Osteoblast (primary cell): Measurements from ENCODE around the gene RDH8. TPM values are rescaled to one million over a fixed set of nuclear protein-coding genes. Genes with fewer than 3 reads are reported as not detected.
A peak's percentile ranks its signal among the peaks of the same experiment; 100 is the strongest.
"Not testable (repeated sequence)": the region's sequence is repeated elsewhere in the genome, so short reads cannot be mapped to it uniquely, and the experiment has no call there.

Experiments used
- DNase-seq: peaks from one replicate; pipeline ENCODE4 v3.0.0; 2011; ENCODE audit warnings: low spot score, mixed read lengths; ENCODE audit not compliant: insufficient read length; ENCODE audit errors: missing footprints
- H2AFZ ChIP-seq: 2 replicates; pipeline ENCODE4 v1.6.0; 2011; ENCODE audit warnings: mild to moderate bottlenecking, low read length
- H3K27ac ChIP-seq: 2 replicates; pipeline ENCODE4 v1.5.1; 2011; ENCODE audit warnings: mild to moderate bottlenecking, low read depth, low read length, moderate library complexity
- H3K27me3 ChIP-seq: 2 replicates; pipeline ENCODE4 v1.6.0; 2012; ENCODE audit warnings: mild to moderate bottlenecking, control low read depth, inconsistent platforms, low read length, moderate library complexity; ENCODE audit not compliant: insufficient read depth
- H3K36me3 ChIP-seq: 2 replicates; pipeline ENCODE4 v1.5.1; 2011; ENCODE audit warnings: mild to moderate bottlenecking, low read length, control low read depth, moderate library complexity; ENCODE audit not compliant: insufficient read depth
- H3K4me1 ChIP-seq: 2 replicates; pipeline ENCODE4 v1.5.1; 2011; ENCODE audit warnings: mild to moderate bottlenecking, low read length, control low read depth, moderate library complexity; ENCODE audit not compliant: insufficient read depth
- H3K4me2 ChIP-seq: 2 replicates; pipeline ENCODE4 v1.6.0; 2011; ENCODE audit warnings: mild to moderate bottlenecking, low read length; ENCODE audit not compliant: insufficient read depth
- H3K4me3 ChIP-seq: fragments of 200-600 bp; sonication (generic); 3 replicates; pipeline ENCODE4 v1.5.1; 2012; ENCODE audit warnings: mild to moderate bottlenecking, low read length, inconsistent platforms; ENCODE audit not compliant: insufficient read depth
- H3K79me2 ChIP-seq: 2 replicates; pipeline ENCODE4 v1.6.0; 2012; ENCODE audit warnings: mild to moderate bottlenecking, low read length, control low read depth, inconsistent platforms; ENCODE audit not compliant: insufficient read depth
- H3K9me3 ChIP-seq: 2 replicates; pipeline ENCODE4 v1.5.1; 2011; ENCODE audit warnings: low read depth, low read length, control low read depth
- H4K20me1 ChIP-seq: 2 replicates; pipeline ENCODE4 v1.6.0; 2012; ENCODE audit warnings: mild to moderate bottlenecking, low read length, control low read depth; ENCODE audit not compliant: insufficient read depth
- CTCF ChIP-seq: IDR thresholded peaks from 2 replicates; pipeline ENCODE4 v1.5.1; 2011; ENCODE audit warnings: mild to moderate bottlenecking, low read depth, low read length, moderate library complexity; ENCODE audit errors: extremely low read depth
- total RNA-seq: library from RNA; depleted of rRNA; stranded (reverse); fragments of >200 nt; gene quantifications from 2 replicates; pipeline ENCODE4 v1.2.3, GENCODE V29; 2012

Gene RDH8
- total RNA-seq, 1 donor: not detected

- Histone ChIP-seq H3K27me3 (no peaks in the 10 kb centered on the region), H3K4me1 (peaks cover 8% of the 10 kb centered on the region)
- DNase-seq: no peak
Observed at GRCh38 chr19:10021863-10022262, 8.6 kb downstream of the RDH8 start.

GRCh38 chr19:10023096-10023495 lies 9.8 kb downstream of the RDH8 start:
- H4K20me1 ChIP-seq, H3K27ac ChIP-seq, H3K36me3 ChIP-seq, H3K4me1 ChIP-seq, H3K79me2 ChIP-seq, H3K4me2 ChIP-seq, H2AFZ ChIP-seq, H3K9me3 ChIP-seq, H3K4me3 ChIP-seq, H3K27me3 ChIP-seq, DNase-seq: not testable (repeated sequence)

More at GRCh38 chr19:10021863-10022262, 8.6 kb downstream of the RDH8 start:
- Histone ChIP-seq H3K4me3 (no peak overlapping the region), H3K9me3 (no peaks in the 10 kb centered on the region), H3K36me3 (no peaks in the 10 kb centered on the region), H3K27ac (no peak overlapping the region), H3K4me2 (no peak overlapping the region), H4K20me1 (no peaks in the 10 kb centered on the region), H3K79me2 (no peaks in the 10 kb centered on the region), H2AFZ (no peak overlapping the region)
- TF ChIP-seq CTCF: no peak

- H3K27ac ChIP-seq: no peak overlapping the region
- no peak for TF ChIP-seq CTCF
- H3K9me3 ChIP-seq: no peaks in the 10 kb centered on the region
- no peaks in the 10 kb centered on the region for H3K79me2 ChIP-seq
- H3K27me3 ChIP-seq: peaks cover 25% of the 10 kb centered on the region
- no peaks in the 10 kb centered on the region for H3K36me3 ChIP-seq
- no peak overlapping the region for H3K4me2 ChIP-seq
- H4K20me1 ChIP-seq: no peaks in the 10 kb centered on the region
- no peaks in the 10 kb centered on the region for H3K4me1 ChIP-seq
- no peak overlapping the region for H2AFZ ChIP-seq
- no peak overlapping the region for H3K4me3 ChIP-seq
- DNase-seq: no peak
Observed at GRCh38 chr19:10026744-10027143, 13.5 kb downstream of the RDH8 start.

- DNase-seq: peak; percentile 99
- Histone ChIP-seq H3K27ac (no peak overlapping the region), H3K9me3 (no peaks in the 10 kb centered on the region), H2AFZ (no peak overlapping the region), H4K20me1 (no peaks in the 10 kb centered on the region), H3K27me3 (peaks cover 28% of the 10 kb centered on the region), H3K36me3 (no peaks in the 10 kb centered on the region), H3K4me2 (peak overlapping the region; percentile 30), H3K4me1 (no peaks in the 10 kb centered on the region), H3K79me2 (no peaks in the 10 kb centered on the region), H3K4me3 (no peak overlapping the region)
- TF ChIP-seq CTCF: peak; percentile 78
Observed at GRCh38 chr19:10027158-10027997, 14.1 kb downstream of the RDH8 start.
